Panc1 (cell line): ENCODE data around the gene TERT. TPM values are rescaled to one million over a fixed set of nuclear protein-coding genes. Genes with fewer than 3 reads are reported as not detected.

Source experiments
- ATAC-seq: fragments of 200-7000 bp; cut with Tn5 transposase; 2 replicates; pipeline ENCODE4 v1.9.1; 2020; ENCODE audit warnings: mild to moderate bottlenecking, moderate library complexity
- BruUV-seq: library from RNA; stranded (reverse); fragments of 400-500 nt; replicated peaks from 2 replicates; lab custom pipeline; 2021; lab: Mats Ljungman, UMichigan
- CTCF ChIA-PET: fragments of 300-600 bp; sonication (Branson Sonifier 250); formaldehyde crosslinking; loops from one replicate; lab custom pipeline; 2022; ENCODE audit warnings: antibody characterized with exemption; lab: Charles Lee
- POLR2A ChIA-PET: fragments of 300-600 bp; sonication (Branson Sonifier 250); formaldehyde crosslinking; loops from one replicate; lab custom pipeline; 2022; ENCODE audit warnings: antibody characterized with exemption; lab: Charles Lee
- DNase-seq: peaks from one replicate; pipeline ENCODE4 v3.0.0-alpha.2; 2010; ENCODE audit warnings: low read depth, low spot score
- H3K27ac ChIP-seq: 2 replicates; pipeline ENCODE4 v1.5.1; 2011; ENCODE audit warnings: mild to moderate bottlenecking, low read length, inconsistent platforms
- H3K27me3 ChIP-seq: fragments of 200-500 bp; sonication (Bioruptor generic); 2 replicates; pipeline ENCODE4 v1.6.0; 2014; ENCODE audit warnings: low read length, inconsistent platforms; ENCODE audit not compliant: control insufficient read depth, insufficient read depth
- H3K36me3 ChIP-seq: fragments of 200-500 bp; sonication (Bioruptor generic); 2 replicates; pipeline ENCODE4 v1.5.1; 2014; ENCODE audit warnings: inconsistent platforms, mild to moderate bottlenecking, low read length, moderate library complexity; ENCODE audit not compliant: control insufficient read depth, insufficient read depth
- H3K4me1 ChIP-seq: 2 replicates; pipeline ENCODE4 v1.5.1; 2011; ENCODE audit warnings: inconsistent platforms, mild to moderate bottlenecking, low read length, moderate library complexity; ENCODE audit not compliant: control insufficient read depth, insufficient read depth
- H3K4me3 ChIP-seq, 2 experiments: 2 replicates each; pipeline ENCODE4 v1.5.1; 2011 to 2012; ENCODE audit warnings: low read depth in 2 of 2, low read length in 2 of 2, mild to moderate bottlenecking in 2 of 2, inconsistent platforms in 1 of 2, moderate library complexity in 1 of 2
- H3K9me3 ChIP-seq: fragments of 200-500 bp; sonication (Bioruptor generic); 2 replicates; pipeline ENCODE4 v1.5.1; 2014; ENCODE audit warnings: low read depth, mild to moderate bottlenecking, inconsistent platforms, low read length, moderate library complexity; ENCODE audit not compliant: control insufficient read depth, insufficient read depth
- CTCF ChIP-seq: fragments of 450-650 bp; IDR thresholded peaks from 2 replicates; pipeline ENCODE4 v1.5.1; 2017; ENCODE audit warnings: mild to moderate bottlenecking
- POLR2AphosphoS5 ChIP-seq: IDR thresholded peaks from 2 replicates; pipeline ENCODE4 v1.6.1; 2012; ENCODE audit warnings: mild to moderate bottlenecking, low read depth, low read length, moderate library complexity
- SIN3A ChIP-seq: IDR thresholded peaks from 2 replicates; pipeline ENCODE4 v1.6.1; 2012; ENCODE audit warnings: low read depth, mild to moderate bottlenecking, low read length, moderate library complexity, borderline replicate concordance; ENCODE audit not compliant: insufficient read depth
- TCF7L2 ChIP-seq: IDR thresholded peaks from 2 replicates; pipeline ENCODE4 v1.6.1; 2011; ENCODE audit warnings: mild to moderate bottlenecking, low read depth, low read length, inconsistent platforms
- in situ Hi-C: cut with HindIII; loops from 2 replicates; pipeline ENCODE4 v1.10.0; 2016; ENCODE audit warnings: low sequenced_read_pairs, low pct_unique_long_range_greater_than_20kb
- intact Hi-C: fragments of 100-400 bp; cut with micrococcal nuclease; formaldehyde crosslinking; loops from one replicate; pipeline ENCODE4 v1.10.0; 2022; ENCODE audit not compliant: unreplicated experiment
- total RNA-seq: library from RNA; stranded (reverse); gene quantifications from one replicate; pipeline ENCODE4 v1.2.1, GENCODE V29; 2021; ENCODE audit not compliant: unreplicated experiment
- TF ChIP-seq, protein P1 (sequence below), 2 experiments: IDR thresholded peaks; 2 replicates each; pipeline ENCODE4 v1.6.1; 2011 to 2012; ENCODE audit warnings: low read depth in 2 of 2, control low read depth in 1 of 2, low read length in 1 of 2, mild to moderate bottlenecking in 1 of 2, moderate library complexity in 1 of 2; ENCODE audit not compliant: insufficient read depth in 1 of 2

The TERT gene
- total RNA-seq, 1 experiment from 2014 or later: 8.9 TPM

DNA sequence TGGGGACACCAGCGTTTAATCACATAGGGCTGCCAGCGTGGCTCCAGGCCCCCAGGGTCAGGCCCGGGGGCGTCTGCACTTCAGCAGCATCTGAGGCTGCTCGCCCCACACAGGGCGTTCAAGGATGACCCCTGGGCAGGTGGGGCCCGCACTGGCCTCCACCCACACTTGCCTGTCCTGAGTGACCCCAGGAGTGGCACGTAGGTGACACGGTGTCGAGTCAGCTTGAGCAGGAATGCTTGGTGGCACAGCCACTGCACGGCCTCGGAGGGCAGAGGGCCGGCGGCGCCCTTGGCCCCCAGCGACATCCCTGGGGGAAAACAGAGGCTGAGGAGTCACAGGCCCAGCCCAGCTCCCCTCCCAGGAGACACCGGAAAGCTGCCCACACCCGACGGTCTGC, 40.7 kb downstream of the TERT start:
- ChIA-PET CTCF (interaction anchor here (0.5 kb wide), 1 partner anchor 18 kb away, joined by 4 read pairs; no protein-coding TSS in a partner anchor), POLR2A (no interaction called here)
- in situ Hi-C loops (no loop called here), intact Hi-C loops (no loop called here)
- H3K27me3 ChIP-seq: no peaks in the 10 kb centered on the region
- H3K4me1 ChIP-seq: no peaks in the 10 kb centered on the region
- H3K27ac ChIP-seq: no peak overlapping the region
- no peaks in the 10 kb centered on the region for H3K9me3 ChIP-seq
- TF ChIP-seq TCF7L2 (no peak), POLR2AphosphoS5 (no peak), CTCF (no peak), SIN3A (no peak)
- TF ChIP-seq, protein P1, sequence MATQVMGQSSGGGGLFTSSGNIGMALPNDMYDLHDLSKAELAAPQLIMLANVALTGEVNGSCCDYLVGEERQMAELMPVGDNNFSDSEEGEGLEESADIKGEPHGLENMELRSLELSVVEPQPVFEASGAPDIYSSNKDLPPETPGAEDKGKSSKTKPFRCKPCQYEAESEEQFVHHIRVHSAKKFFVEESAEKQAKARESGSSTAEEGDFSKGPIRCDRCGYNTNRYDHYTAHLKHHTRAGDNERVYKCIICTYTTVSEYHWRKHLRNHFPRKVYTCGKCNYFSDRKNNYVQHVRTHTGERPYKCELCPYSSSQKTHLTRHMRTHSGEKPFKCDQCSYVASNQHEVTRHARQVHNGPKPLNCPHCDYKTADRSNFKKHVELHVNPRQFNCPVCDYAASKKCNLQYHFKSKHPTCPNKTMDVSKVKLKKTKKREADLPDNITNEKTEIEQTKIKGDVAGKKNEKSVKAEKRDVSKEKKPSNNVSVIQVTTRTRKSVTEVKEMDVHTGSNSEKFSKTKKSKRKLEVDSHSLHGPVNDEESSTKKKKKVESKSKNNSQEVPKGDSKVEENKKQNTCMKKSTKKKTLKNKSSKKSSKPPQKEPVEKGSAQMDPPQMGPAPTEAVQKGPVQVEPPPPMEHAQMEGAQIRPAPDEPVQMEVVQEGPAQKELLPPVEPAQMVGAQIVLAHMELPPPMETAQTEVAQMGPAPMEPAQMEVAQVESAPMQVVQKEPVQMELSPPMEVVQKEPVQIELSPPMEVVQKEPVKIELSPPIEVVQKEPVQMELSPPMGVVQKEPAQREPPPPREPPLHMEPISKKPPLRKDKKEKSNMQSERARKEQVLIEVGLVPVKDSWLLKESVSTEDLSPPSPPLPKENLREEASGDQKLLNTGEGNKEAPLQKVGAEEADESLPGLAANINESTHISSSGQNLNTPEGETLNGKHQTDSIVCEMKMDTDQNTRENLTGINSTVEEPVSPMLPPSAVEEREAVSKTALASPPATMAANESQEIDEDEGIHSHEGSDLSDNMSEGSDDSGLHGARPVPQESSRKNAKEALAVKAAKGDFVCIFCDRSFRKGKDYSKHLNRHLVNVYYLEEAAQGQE (IDR thresholded peaks at IDR 0.05; ENCODE audit: insufficient read depth in 1 of 2, low read depth in 2 of 2, low read length in 1 of 2): no peak
- H3K36me3 ChIP-seq: no peaks in the 10 kb centered on the region
- DNase-seq (no peak), ATAC-seq (no peak)
- no TSS peak for BruUV-seq
- H3K4me3 ChIP-seq: no peak overlapping the region

DNA sequence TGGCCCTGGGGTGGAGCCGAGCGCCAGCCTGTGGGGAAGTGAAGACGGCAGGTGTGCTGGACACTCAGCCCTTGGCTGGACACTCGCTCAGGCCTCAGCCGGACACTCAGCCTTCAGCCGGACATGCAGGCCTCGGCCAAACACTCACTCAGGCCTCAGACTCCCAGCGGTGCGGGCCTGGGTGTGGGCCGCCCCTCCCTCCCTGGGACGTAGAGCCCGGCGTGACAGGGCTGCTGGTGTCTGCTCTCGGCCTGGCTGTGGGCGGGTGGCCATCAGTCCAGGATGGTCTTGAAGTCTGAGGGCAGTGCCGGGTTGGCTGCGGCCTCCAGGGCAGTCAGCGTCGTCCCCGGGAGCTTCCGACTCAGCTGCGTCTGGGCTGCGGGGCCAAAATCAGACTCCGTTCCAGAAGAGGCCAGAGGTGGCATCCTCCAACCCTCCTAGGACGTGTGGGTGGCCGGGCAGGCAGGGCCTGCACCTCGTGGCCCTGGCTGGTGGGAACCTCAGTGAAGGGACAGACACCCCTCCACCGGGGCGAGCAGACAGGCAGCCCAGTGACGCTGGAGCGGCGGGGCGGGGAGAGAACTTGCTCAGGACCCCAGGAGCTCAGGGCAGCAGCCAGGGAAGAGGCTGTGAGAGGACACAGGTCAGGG, 41.3 kb downstream of the TERT start:
- no peaks in the 10 kb centered on the region for H3K36me3 ChIP-seq
- H3K9me3 ChIP-seq: no peaks in the 10 kb centered on the region
- H3K4me1 ChIP-seq: no peaks in the 10 kb centered on the region
- POLR2A ChIA-PET: no interaction called here
- H3K27me3 ChIP-seq: no peaks in the 10 kb centered on the region
- H3K4me3 ChIP-seq: no peak overlapping the region
- CTCF ChIA-PET: no interaction called here
- BruUV-seq: no TSS peak
- intact Hi-C loops (no loop called here), in situ Hi-C loops (no loop called here)
- ATAC-seq: no peak
- DNase-seq: no peak
- no peak overlapping the region for H3K27ac ChIP-seq
- TF ChIP-seq CTCF (no peak), SIN3A (no peak), TCF7L2 (no peak), POLR2AphosphoS5 (no peak)
- TF ChIP-seq, protein P1 (IDR thresholded peaks at IDR 0.05; ENCODE audit: insufficient read depth in 1 of 2, low read depth in 2 of 2, low read length in 1 of 2): no peak
